Right cardiac atrium (tissue), 5 donors: ENCODE measurements around the gene ACTR3. TPM values are rescaled to one million over a fixed set of nuclear protein-coding genes. Genes with fewer than 3 reads are reported as not detected.

ENCODE experiments used
- ATAC-seq, 2 donors: fragments of 200-7000 bp; cut with Tn5 transposase; one replicate each; pipeline versions ENCODE4 v1.8.0 to v1.9.1; 2020; ENCODE audit warnings: moderate library complexity in 2 of 2, mild to moderate bottlenecking in 1 of 2
- DNase-seq, 3 donors: peaks; one replicate each; pipeline ENCODE4 v3.0.0-alpha.2; 2020
- H3K27ac ChIP-seq: one replicate; pipeline ENCODE4 v1.5.1; 2013; ENCODE audit warnings: mild to moderate bottlenecking, low read length, control low read depth, moderate library complexity
- H3K27me3 ChIP-seq: one replicate; pipeline ENCODE4 v1.6.1; 2013; ENCODE audit not compliant: control insufficient read depth, insufficient read depth
- H3K4me1 ChIP-seq: one replicate; pipeline ENCODE4 v1.6.1; 2013; ENCODE audit warnings: low read length; ENCODE audit not compliant: control insufficient read depth, insufficient read depth
- H3K4me3 ChIP-seq: one replicate; pipeline ENCODE4 v1.5.1; 2013; ENCODE audit warnings: low read length, control low read depth
- H3K9me3 ChIP-seq: one replicate; pipeline ENCODE4 v1.6.1; 2013; ENCODE audit warnings: low read length; ENCODE audit not compliant: control insufficient read depth
- WGBS: extraction: QIAGEN DNeasy Blood & Tissue Kit; methylation state at CpG from one replicate; pipeline ENCODE4 v1.1.7; 2013; 5-methylcytosine and 5-hydroxymethylcytosine counted together
- intact Hi-C, 4 donors: fragments of 100-400 bp; cut with DNase I; formaldehyde crosslinking; loops; one replicate each; pipeline versions ENCODE4 v1.11.0 to v1.14.0; 2022 to 2023
- polyA plus RNA-seq: library from polyadenylated mRNA; stranded (reverse); fragments of 200-250 nt; gene quantifications from one replicate; pipeline ENCODE4 v1.2.3, GENCODE V29; 2013
- total RNA-seq, 4 donors: library from RNA; stranded (reverse); fragmentation: NEBNext Ultra II Directional; extraction: Animal tissue kit (Norgen Biotek cat#: 25700); gene quantifications; one replicate each; pipeline ENCODE4 v1.2.1, GENCODE V29; 2021
- donor health status: healthy with polysubstance abuse.
- donor health status: DM: no; HTN: yes; CAD: no.
- donor health status: DM: no; HTN: no; CAD: no.
- donor health status: DM: no; HTN: yes; CAD: no; lungs with severe emphysema.
- donor health status: DM: yes; HTN: yes; CAD: no.

Gene ACTR3
- total and polyA plus RNA-seq, 5 donors, result 42.3 to 168 (median 136) TPM

- H3K27ac ChIP-seq, result no peak overlapping the region
- no peaks in the 10 kb centered on the region for H3K4me1 ChIP-seq
- H3K4me3 ChIP-seq, result no peak overlapping the region
- intact Hi-C loops, result no loop called here
- WGBS, result 85% methylated on average over 5 of the region's 5 CpGs
- H3K27me3 ChIP-seq, result no peaks in the 10 kb centered on the region
- ATAC-seq (no peak), DNase-seq (no peak)
- no peaks in the 10 kb centered on the region for H3K9me3 ChIP-seq
These were observed 115.4 kb downstream of the ACTR3 start for GRCh38 chr2:114005110-114005783.

GRCh38 chr2:114006460-114006859, 116.6 kb downstream of the ACTR3 start:
- ATAC-seq (no peak), DNase-seq (no peak)
- H3K27me3 ChIP-seq, result no peaks in the 10 kb centered on the region
- no peaks in the 10 kb centered on the region for H3K4me1 ChIP-seq
- no peaks in the 10 kb centered on the region for H3K9me3 ChIP-seq
- intact Hi-C loops, result no loop called here
- no peak overlapping the region for H3K4me3 ChIP-seq
- no peak overlapping the region for H3K27ac ChIP-seq
- 86% methylated on average over 3 of the region's 3 CpGs for WGBS

- DNase-seq (no peak), ATAC-seq (no peak)
- Histone ChIP-seq H3K27me3 (no peaks in the 10 kb centered on the region), H3K4me1 (no peaks in the 10 kb centered on the region), H3K4me3 (no peak overlapping the region), H3K9me3 (no peaks in the 10 kb centered on the region), H3K27ac (no peak overlapping the region)
- intact Hi-C loops, result no loop called here
- 82% methylated on average over 3 of the region's 3 CpGs for WGBS
These were observed 117.5 kb downstream of the ACTR3 start for GRCh38 chr2:114007436-114007835.

- no peak for ATAC-seq
- H3K4me3 ChIP-seq, result no peak overlapping the region
- intact Hi-C loops, result no loop called here
- H3K9me3 ChIP-seq, result no peaks in the 10 kb centered on the region
- H3K4me1 ChIP-seq, result no peaks in the 10 kb centered on the region
- H3K27ac ChIP-seq, result no peak overlapping the region
- WGBS, result 83% methylated on average over 4 of the region's 4 CpGs
- H3K27me3 ChIP-seq, result no peaks in the 10 kb centered on the region
- DNase-seq, result no peak
These were observed 118.8 kb downstream of the ACTR3 start for GRCh38 chr2:114008720-114009119.

- ATAC-seq (no peak), DNase-seq (no peak)
- no peak overlapping the region for H3K4me3 ChIP-seq
- intact Hi-C loops, result no loop called here
- no peak overlapping the region for H3K27ac ChIP-seq
- no peaks in the 10 kb centered on the region for H3K27me3 ChIP-seq
- H3K4me1 ChIP-seq, result no peaks in the 10 kb centered on the region
- no peaks in the 10 kb centered on the region for H3K9me3 ChIP-seq
- 67% methylated on average over 7 of the region's 7 CpGs for WGBS
These were observed 119.5 kb downstream of the ACTR3 start for GRCh38 chr2:114009205-114009944.

GRCh38 chr2:114010001-114010400, 120.1 kb downstream of the ACTR3 start:
- WGBS, result 78% methylated on average over 2 of the region's 2 CpGs
- H3K9me3 ChIP-seq, result no peaks in the 10 kb centered on the region
- no peak overlapping the region for H3K4me3 ChIP-seq
- intact Hi-C loops, result no loop called here
- DNase-seq (no peak), ATAC-seq (no peak)
- H3K27me3 ChIP-seq, result no peaks in the 10 kb centered on the region
- no peak overlapping the region for H3K27ac ChIP-seq
- no peaks in the 10 kb centered on the region for H3K4me1 ChIP-seq

- ATAC-seq (no peak), DNase-seq (no peak)
- Histone ChIP-seq H3K27ac (no peak overlapping the region), H3K4me3 (no peak overlapping the region), H3K4me1 (no peaks in the 10 kb centered on the region), H3K9me3 (no peaks in the 10 kb centered on the region), H3K27me3 (no peaks in the 10 kb centered on the region)
- 55% methylated on average over 4 of the region's 4 CpGs for WGBS
- intact Hi-C loops, result no loop called here
These were observed 121.8 kb downstream of the ACTR3 start for GRCh38 chr2:114011713-114012112.

Other genes with a start within 250 kb of the ACTR3 start
- gene SLC35F5, start 133.4 kb upstream of the ACTR3 start, total RNA-seq, result 10 to 100 TPM; 51.2 to 60.2 (median 56.3) TPM
- gene SLC35F5, start 133.4 kb upstream of the ACTR3 start, polyA plus RNA-seq, result 32.8 TPM